HK-2 (cell line): ENCODE measurements around the gene IL23A.
"Not testable (repeated sequence)": the region's sequence is repeated elsewhere in the genome, so short reads cannot be mapped to it uniquely, and the experiment has no call there.

Source experiments
- DNase-seq: peaks from one replicate; pipeline ENCODE4 v3.0.0-alpha.2; 2018; ENCODE audit not compliant: unreplicated experiment

Gene IL23A

GRCh38 chr12:56326126-56326525, 12.6 kb upstream of the IL23A start:
- DNase-seq: no peak

- DNase-seq: no peak
Measured at GRCh38 chr12:56326533-56326932, 12.2 kb upstream of the IL23A start.

- DNase-seq: no peak
Measured at GRCh38 chr12:56330936-56331490, 7.7 kb upstream of the IL23A start.

GRCh38 chr12:56332512-56333196, 6.0 kb upstream of the IL23A start:
- DNase-seq: no peak

- no peak for DNase-seq
Measured at GRCh38 chr12:56333197-56333678, 5.4 kb upstream of the IL23A start.

DNA sequence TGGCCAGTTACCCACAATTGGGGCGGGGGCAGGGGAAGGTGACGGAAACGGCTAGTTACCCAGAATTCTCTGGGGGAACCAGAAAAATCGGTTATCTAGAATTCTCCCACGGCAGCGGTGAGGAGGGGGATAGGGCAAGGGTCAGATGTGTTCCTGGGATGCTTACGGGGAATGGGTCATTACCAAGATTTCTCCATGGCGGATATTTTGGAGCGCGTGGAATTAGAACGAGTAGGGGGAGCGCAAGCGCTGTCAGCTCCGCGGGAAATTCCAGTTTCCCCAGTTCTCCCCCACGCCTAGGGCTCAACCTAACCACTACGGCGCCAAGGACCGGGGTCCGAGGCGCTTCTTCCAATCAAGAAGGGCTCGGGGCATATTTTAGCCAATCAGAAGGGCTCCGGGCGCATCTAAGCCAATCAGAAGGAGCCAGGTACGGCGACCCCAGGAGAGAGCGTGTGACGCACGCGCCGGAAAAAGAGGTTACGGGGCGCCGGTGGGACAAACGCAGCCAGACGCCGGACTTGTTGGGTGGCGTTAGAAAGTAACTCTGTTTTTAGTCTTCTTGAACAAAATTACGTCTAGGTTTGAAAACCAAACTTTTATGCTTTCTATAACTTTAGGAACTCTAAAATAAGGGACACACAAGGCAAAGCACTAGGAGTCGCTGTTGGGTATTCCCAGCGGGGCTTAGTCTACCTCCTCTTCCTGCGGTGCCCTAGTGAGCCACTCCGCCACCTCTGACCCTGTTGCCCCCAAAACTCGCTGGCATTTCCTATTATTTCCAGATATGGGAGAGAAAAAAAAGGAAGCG, 4.8 kb upstream of the IL23A start, which contains the start of gene PAN2:
TSS of gene PAN2 (minus strand) at position 322 of the 811 bp plus-strand sequence. CDS start 906 bp downstream, outside the sequence.
- DNase-seq: peak; percentile 97

GRCh38 chr12:56334490-56334793, 4.2 kb upstream of the IL23A start:
- no peak for DNase-seq

- not testable (repeated sequence) for DNase-seq
Measured at GRCh38 chr12:56335527-56335926, 3.2 kb upstream of the IL23A start.

GRCh38 chr12:56336361-56337167, 2.1 kb upstream of the IL23A start:
- DNase-seq: no peak

DNA sequence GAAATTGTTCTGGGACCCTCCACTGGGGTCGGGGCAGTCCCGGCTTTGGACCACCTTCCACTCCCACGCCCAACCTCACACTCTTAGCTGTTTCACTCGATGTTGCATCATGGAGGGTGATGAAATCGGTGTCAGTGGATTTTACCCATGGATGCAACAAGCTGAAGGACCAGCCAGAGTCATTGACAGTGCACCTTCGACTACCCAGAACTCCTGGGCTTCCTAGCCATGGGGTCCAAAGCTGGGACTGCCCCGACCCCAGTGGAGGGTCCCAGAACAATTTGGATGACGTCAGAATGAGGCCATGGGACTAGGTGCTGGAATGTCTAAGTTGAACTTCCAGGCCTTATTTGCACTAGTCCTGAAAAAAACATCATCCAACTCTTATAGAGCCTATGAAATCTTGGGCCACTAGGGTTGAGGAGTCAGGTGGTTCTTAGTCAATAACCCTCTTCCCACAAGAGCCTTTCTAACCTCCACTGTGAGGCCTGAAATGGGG, 882 bp upstream of the IL23A start:
- DNase-seq: no peak

DNA sequence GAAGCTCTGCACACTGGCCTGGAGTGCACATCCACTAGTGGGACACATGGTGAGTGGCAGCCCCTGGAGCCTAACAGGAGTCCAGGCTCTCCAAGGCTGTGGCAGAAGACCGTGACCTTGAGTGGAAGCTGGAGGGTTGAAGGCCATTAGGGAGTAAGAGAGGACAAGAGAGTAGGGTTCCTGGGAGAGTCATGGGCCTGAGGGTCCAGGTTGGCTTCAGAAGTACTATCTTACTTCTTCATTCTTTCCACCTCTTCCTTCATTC, 406 bp downstream of the IL23A start:
- no peak for DNase-seq

- no peak for DNase-seq
Measured at GRCh38 chr12:56341616-56342015, 2.9 kb downstream of the IL23A start.

DNA sequence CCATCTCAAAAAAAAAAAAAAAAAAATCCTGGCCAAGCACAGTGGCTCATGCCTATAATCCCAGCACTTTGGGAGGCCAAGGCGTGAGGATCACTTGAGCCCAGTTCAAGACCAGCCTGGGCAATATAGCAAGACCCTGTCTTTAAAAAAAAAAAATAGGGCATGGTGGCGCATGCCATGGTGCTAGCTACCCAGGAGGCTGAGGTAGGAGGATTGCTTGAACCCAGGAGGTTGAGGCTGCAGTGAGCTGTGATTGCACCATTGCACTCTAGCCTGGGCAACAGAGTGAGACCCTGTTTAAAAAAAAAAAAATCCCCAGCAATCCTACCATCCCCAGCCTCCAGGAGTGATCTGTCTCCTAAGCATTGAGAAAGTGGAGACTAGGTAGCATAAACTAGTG, 3.6 kb downstream of the IL23A start:
- not testable (repeated sequence) for DNase-seq

DNA sequence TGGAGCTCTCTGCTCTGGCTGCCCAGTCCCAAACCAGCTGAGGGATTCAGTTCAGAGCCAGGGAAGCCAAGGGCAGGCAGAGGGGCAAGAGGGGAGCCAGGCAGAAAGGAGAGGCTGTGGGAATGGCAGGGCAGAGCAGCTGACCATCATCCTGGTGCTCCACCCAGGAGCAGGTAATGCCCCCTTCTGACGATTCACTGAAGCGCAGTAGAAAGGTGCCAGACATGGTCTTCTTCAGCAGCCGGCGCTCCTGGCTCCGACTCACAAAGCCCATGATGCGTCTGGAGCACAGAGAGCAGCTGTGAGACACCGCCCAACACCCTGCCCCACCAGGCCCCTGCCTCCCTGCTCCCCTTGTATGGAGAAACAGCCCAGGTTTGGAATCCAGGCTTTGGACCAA, 8.0 kb downstream of the IL23A start:
- DNase-seq: peak; percentile 24

GRCh38 chr12:56347255-56347654, 8.6 kb downstream of the IL23A start:
- not testable (repeated sequence) for DNase-seq

DNA sequence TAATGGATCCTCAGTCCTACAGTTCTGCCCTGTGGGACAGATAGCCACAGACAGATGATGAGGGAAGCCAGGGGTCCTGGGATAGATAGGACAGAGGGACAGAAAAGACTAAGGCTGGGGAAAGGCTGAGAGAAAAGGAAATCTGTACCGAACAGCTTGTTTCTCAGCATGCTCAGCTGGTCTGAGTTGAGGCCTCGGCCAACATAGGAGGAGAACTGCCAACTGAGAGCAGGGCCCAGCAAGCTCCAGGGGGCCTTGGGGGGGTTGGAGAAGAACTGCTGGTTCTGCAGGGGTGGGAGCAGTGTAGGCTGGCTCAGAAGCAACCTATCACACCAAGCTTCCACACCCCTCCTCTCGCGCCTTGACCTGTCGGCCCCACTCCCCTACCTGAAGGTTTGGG, 10.1 kb downstream of the IL23A start:
- DNase-seq: no peak

DNA sequence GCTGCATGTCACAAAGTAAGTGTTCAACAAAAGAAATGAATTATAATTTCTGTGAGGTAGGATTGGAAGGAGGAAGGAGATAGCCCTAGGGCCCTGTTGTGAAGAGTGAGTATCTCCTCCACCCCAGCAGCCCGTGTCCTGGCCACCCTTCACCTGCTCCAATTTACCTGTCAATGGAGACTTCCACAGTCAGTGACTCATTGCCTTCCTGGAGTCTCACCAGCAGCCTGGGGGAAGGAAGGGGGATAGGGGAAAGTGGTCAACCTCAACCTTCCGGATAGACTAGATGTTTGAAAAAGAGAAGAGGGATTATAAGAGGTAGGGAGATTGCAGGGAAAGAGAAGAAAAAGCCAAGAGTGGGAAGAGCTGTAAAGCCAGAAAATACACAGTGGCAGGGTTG, 12.0 kb downstream of the IL23A start:
- DNase-seq: no peak

- no peak for DNase-seq
Measured at GRCh38 chr12:56351325-56351724, 12.6 kb downstream of the IL23A start.

GRCh38 chr12:56358836-56359532, 20.3 kb downstream of the IL23A start:
- no peak for DNase-seq

DNA sequence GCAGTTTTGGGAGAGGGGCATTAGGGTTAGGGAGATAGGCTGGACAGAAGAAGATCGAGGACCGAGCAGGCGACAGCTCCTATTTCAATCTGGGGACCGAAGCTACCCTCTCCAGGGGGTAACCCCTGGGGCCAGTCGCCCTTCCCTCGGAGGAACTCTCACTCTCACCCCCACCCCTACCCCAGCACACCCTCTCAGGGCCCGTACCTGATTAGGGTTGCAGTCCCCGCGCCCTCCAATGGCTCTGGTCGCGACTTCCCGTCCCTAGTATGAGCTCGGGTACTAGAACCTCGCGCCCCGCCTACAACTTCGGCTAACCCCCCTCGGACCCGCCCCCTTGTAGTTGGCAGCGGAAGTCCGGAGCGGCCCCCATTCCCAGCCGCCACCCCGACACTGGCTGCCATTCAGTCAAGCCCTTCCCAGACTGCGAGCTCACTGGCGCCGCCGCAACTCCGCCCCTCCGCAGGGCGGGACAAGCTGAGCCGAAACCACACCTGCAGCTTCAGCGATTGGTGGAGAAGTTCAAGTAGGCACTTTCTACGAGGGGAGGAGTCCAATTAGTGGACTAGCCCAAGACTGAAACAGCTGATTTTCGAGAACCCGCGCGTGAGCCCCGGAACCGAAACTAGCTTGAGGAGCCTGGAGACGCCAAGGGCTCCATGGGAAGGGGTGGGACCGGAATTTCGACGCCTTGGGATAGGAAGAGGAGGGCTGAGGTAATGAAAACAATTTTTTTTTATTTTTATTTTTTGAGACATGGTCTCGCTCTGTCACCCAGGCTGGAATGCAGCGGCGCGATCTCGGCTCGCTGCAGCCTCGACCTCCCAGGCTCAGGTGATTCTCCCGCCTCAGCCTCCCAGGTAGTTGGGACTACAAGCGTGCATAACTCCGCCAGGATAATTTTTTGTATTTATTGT, 21.4 kb downstream of the IL23A start, which contains the start of gene STAT2:
TSS of gene STAT2 (minus strand) at position 257 of the 917 bp plus-strand sequence. CDS start 3,536 bp downstream, outside the sequence.
- DNase-seq: peak; percentile 99
